COR-L47 (cell line): ENCODE results near the gene TARM1.
A peak's percentile ranks its signal among the peaks of the same experiment; 100 is the strongest.

Experiments
- DNase-seq: peaks from one replicate; lab custom pipeline; 2025; lab: John Stamatoyannopoulos, UW

Gene TARM1

DNA sequence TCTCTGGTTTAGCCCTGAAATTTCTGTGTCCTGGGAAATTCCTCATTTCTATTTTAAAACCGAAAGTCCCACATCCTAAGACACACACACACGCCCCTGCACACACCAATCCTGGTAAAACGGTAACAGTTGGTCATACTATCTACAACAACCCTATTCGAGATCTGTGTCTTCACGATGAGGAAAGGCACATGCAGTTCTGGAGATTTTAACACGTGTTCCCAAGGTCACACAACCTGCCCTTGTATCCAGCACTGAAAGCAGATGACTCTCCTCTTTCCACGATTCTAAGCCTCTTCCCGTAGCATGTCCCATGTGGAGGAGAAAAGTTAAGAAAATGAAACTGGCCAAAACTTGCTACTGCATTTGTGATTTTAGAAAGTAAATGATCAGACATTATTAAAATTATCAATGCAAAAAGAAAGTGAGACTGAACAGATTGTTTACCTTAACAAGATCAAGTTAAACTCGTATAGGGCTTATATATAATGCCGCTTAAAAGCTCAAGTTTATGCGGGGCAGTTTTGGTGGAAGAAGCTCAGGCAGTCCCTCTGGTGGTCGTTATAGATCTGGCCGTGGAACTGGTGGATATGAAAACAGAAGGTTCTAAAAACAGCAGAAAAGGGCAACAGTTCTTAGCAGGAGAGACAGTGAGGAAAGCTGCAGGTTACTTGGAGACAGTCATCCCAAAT is 50.1 kb downstream of the TARM1 start:
- DNase-seq = no peak

GRCh38 chr19:54029930-54030490 is 51.2 kb downstream of the TARM1 start:
- DNase-seq = peak; percentile 7

DNA sequence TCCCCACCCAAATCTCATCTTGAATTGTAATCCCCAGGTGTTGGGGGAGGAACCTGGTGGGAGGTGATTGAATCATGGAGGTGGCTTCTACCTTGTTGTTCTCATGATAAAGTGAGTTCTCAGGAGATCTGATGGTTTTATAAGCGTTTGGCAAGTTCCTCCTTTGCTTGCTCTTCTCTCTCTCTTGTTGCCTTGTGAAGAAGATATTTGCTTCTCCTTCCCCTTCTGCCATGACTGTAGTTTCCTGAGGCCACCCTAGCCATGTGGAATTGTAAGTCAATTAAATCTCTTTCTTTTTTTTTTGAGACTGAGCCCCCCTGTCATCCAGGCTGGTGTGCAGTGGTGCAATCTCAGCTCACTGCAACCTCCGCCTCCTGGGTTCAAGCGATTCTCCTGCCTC is 51.9 kb downstream of the TARM1 start:
- no peak for DNase-seq

GRCh38 chr19:54026656-54027055 is 54.5 kb downstream of the TARM1 start:
- no peak for DNase-seq

DNA sequence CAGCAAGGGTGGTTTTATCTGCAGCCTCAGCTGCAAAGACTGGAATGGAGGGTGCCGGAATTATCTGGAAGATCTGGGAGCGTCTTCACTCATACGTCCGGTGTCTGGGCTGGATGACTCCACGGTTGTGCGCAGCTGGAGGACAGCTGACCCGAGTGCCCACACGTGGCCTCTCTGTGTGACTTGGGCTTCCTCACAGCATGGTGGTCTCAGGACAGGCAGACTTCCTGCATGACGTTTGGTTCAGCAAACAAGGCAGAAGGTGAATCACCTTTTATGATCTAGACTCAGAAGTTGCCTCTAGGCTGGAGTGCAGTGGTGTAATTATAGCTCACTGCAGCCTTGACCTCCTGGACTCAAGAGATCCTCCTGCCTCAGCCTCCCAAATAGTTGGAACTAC is 56.5 kb downstream of the TARM1 start:
- DNase-seq = no peak

DNA sequence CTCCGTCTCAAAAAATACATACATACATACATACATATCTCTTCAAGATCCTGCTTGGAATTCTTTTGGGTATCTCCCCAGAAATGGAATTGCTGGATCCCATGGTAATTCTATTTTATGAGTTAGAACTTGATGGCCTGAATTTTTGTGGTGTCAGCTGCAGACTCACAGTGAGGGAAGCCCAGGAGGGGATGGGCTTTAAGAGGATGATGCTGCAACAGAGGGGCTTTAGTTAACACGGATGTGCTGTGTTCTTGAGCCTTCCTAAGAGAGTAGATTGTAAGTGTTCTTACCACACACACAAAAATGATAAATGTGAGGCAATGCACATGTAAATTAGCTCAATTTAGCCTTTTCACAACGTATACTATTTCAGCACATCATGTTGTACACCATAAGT is 58.0 kb downstream of the TARM1 start:
- DNase-seq = no peak

GRCh38 chr19:54021932-54022331 is 59.2 kb downstream of the TARM1 start:
- no peak for DNase-seq

- DNase-seq = no peak
Observed at GRCh38 chr19:54021363-54021762, 59.8 kb downstream of the TARM1 start.
